NB4 (cell line): Measurements from ENCODE around the gene EVC2.

Experiments
- POLR2A ChIP-seq: IDR thresholded peaks from 2 replicates; pipeline ENCODE4 v1.6.1; 2011; ENCODE audit warnings: mild to moderate bottlenecking; ENCODE audit not compliant: insufficient read length; ENCODE audit errors: extremely low read depth
- TF ChIP-seq, protein P1 (sequence below): IDR thresholded peaks from one replicate; pipeline ENCODE4 v1.5.1; 2012; ENCODE audit warnings: low read depth, low read length

DNA sequence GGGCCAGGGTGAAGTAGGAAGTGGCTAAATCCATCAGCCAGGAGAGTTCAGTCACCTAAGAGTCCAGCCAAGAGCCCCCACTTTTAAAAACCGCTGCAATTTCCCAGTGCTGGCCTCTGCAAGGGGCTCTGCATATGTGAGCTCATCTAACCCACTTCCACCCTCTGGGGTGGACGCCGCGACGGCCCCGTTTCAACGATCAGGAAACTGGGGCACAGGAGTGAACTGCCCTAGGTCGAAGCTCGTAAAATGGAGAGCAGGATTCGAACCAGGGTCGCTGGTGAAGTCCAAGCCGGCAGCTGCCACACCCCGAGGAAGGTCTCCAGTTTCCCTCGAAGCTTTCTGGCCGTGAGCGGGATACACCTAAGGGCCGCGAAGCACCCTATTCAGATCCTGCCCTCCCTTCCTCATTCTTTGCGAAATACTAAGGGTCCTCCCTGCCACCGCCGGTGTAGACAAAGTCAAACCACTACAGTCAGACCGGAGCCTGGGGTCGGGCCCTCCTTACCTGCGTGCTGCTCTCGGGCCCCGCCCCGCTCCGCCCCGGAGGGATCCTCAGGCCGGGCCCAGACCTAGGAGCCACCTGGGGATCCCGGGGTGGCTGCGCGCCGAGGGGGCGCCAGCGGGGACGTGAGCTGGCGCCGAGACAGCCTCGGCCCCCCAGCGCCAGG, 446 bp downstream of the EVC2 start:
- TF ChIP-seq, protein P1, sequence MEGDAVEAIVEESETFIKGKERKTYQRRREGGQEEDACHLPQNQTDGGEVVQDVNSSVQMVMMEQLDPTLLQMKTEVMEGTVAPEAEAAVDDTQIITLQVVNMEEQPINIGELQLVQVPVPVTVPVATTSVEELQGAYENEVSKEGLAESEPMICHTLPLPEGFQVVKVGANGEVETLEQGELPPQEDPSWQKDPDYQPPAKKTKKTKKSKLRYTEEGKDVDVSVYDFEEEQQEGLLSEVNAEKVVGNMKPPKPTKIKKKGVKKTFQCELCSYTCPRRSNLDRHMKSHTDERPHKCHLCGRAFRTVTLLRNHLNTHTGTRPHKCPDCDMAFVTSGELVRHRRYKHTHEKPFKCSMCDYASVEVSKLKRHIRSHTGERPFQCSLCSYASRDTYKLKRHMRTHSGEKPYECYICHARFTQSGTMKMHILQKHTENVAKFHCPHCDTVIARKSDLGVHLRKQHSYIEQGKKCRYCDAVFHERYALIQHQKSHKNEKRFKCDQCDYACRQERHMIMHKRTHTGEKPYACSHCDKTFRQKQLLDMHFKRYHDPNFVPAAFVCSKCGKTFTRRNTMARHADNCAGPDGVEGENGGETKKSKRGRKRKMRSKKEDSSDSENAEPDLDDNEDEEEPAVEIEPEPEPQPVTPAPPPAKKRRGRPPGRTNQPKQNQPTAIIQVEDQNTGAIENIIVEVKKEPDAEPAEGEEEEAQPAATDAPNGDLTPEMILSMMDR, result no peak
- no peak for TF ChIP-seq POLR2A
